ENCODE data around the gene DCDC1.

DNA sequence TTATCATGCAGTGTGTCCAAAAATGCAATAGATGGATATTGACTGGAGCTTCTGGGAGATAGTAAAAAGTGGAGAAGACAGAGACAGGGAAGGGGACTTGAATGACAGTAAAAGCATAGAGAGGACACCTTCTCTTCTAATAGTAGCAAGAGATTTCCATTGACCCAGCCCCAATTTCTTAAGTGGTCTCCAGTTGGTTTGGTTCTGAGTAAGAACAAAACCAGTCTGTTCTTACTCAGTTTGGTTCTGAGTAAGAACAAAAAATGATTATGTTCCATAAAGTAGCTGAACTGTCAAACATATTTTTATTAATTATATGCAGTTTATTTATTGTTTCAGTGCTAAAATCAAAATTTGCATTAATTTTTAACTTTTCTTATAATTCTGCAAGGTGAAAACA is 466.6 kb downstream of the DCDC1 start:
- no peak for TF ChIP-seq POLR2A (IDR thresholded peaks at IDR 0.05)
- TF ChIP-seq, protein P1, sequence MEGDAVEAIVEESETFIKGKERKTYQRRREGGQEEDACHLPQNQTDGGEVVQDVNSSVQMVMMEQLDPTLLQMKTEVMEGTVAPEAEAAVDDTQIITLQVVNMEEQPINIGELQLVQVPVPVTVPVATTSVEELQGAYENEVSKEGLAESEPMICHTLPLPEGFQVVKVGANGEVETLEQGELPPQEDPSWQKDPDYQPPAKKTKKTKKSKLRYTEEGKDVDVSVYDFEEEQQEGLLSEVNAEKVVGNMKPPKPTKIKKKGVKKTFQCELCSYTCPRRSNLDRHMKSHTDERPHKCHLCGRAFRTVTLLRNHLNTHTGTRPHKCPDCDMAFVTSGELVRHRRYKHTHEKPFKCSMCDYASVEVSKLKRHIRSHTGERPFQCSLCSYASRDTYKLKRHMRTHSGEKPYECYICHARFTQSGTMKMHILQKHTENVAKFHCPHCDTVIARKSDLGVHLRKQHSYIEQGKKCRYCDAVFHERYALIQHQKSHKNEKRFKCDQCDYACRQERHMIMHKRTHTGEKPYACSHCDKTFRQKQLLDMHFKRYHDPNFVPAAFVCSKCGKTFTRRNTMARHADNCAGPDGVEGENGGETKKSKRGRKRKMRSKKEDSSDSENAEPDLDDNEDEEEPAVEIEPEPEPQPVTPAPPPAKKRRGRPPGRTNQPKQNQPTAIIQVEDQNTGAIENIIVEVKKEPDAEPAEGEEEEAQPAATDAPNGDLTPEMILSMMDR (IDR thresholded peaks at IDR 0.05) = no peak
